ENCODE results near the gene RER1. TPM values are rescaled to one million over a fixed set of nuclear protein-coding genes. Genes with fewer than 3 reads are reported as not detected.

RER1 gene
- total RNA-seq, 1 donor from 2014 or later = 81.9 TPM

- no peak for DNase-seq (ENCODE audit: low spot score)
- intact Hi-C loops (cut with DNase I) = no loop called here
Observed at GRCh38 chr1:2447276-2448097, 55.8 kb downstream of the RER1 start.

GRCh38 chr1:2448098-2448445, 56.4 kb downstream of the RER1 start:
- DNase-seq (ENCODE audit: low spot score) = no peak
- intact Hi-C loops (cut with DNase I) = no loop called here

GRCh38 chr1:2449636-2450454, 58.2 kb downstream of the RER1 start:
- intact Hi-C loops (cut with DNase I) = no loop called here

GRCh38 chr1:2451741-2452140, 60.1 kb downstream of the RER1 start:
- intact Hi-C loops (cut with DNase I) = no loop called here
- DNase-seq (ENCODE audit: low spot score) = no peak

More at GRCh38 chr1:2449636-2450454, 58.2 kb downstream of the RER1 start:
- no peak for DNase-seq (ENCODE audit: low spot score)

- intact Hi-C loops (cut with DNase I) = no loop called here
- no peak for DNase-seq (ENCODE audit: low spot score)
Observed at GRCh38 chr1:2452201-2452931, 60.7 kb downstream of the RER1 start.

GRCh38 chr1:2452932-2453315, 61.3 kb downstream of the RER1 start:
- no peak for DNase-seq (ENCODE audit: low spot score)
- intact Hi-C loops (cut with DNase I) = no loop called here

- DNase-seq (ENCODE audit: low spot score) = no peak
- intact Hi-C loops (cut with DNase I) = no loop called here
Observed at GRCh38 chr1:2454227-2454626, 62.6 kb downstream of the RER1 start.

Other genes with a start within 250 kb of the RER1 start
- 40.5 TPM for gene FAAP20, start 197.1 kb upstream of the RER1 start, total RNA-seq
- gene SKI, start 163.5 kb upstream of the RER1 start, total RNA-seq = 39.9 TPM
- 3.6 TPM for gene MORN1, start 287 bp upstream of the RER1 start, total RNA-seq
- gene PEX10, start 20.7 kb downstream of the RER1 start, total RNA-seq = 18.1 TPM
- 0.11 TPM for gene PLCH2, start 84.4 kb downstream of the RER1 start, total RNA-seq
- gene PANK4, start 134.8 kb downstream of the RER1 start, total RNA-seq = 37.1 TPM
- gene HES5, start 138.4 kb downstream of the RER1 start, total RNA-seq = 2.0 TPM
- 13.8 TPM for gene TNFRSF14, start 164.5 kb downstream of the RER1 start, total RNA-seq
- 3.4 TPM for gene PRXL2B, start 194.9 kb downstream of the RER1 start, total RNA-seq
- gene MMEL1, start 241.2 kb downstream of the RER1 start, total RNA-seq = not detected